GM18951 (cell line): ENCODE data around the gene KRTAP3-3.
"Not testable (repeated sequence)": the region's sequence is repeated elsewhere in the genome, so short reads cannot be mapped to it uniquely, and the experiment has no call there.

Experiments used
- POLR2A ChIP-seq: IDR thresholded peaks from 4 replicates; pipeline ENCODE4 v1.6.1; 2011; ENCODE audit warnings: mild to moderate bottlenecking; ENCODE audit not compliant: insufficient read length, insufficient read depth; ENCODE audit errors: extremely low read depth
- in situ Hi-C: fragments of 300-500 bp; cut with MboI; formaldehyde crosslinking; loops from one replicate; pipeline ENCODE4 v1.12.0; 2022; ENCODE audit warnings: low sequenced_read_pairs, mixed read lengths, inconsistent platforms; ENCODE audit not compliant: unreplicated experiment

KRTAP3-3 gene

DNA sequence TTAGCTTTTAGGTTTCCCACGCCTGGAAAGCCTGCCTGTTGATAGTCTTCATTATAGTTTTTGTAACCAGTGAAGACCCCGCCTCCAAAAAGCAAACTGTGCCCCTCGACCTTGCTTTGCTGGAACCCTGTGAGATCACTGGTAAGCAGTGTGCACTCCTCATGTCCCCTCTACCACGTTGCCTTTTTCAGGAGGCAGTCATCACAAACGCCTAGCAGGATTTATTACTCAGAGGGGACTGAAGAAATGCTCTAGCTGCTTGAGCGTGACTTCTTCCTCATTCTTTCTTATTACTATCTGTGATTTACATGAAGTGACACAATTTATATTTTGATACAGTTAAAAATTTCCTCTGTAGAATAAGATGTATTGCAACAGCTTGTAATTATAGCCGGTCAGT, 21.5 kb upstream of the KRTAP3-3 start:
- TF ChIP-seq POLR2A, result no peak
- in situ Hi-C loops, result no loop called here

GRCh38 chr17:41013606-41014005, 19.6 kb upstream of the KRTAP3-3 start:
- in situ Hi-C loops, result no loop called here
- TF ChIP-seq POLR2A, result no peak

DNA sequence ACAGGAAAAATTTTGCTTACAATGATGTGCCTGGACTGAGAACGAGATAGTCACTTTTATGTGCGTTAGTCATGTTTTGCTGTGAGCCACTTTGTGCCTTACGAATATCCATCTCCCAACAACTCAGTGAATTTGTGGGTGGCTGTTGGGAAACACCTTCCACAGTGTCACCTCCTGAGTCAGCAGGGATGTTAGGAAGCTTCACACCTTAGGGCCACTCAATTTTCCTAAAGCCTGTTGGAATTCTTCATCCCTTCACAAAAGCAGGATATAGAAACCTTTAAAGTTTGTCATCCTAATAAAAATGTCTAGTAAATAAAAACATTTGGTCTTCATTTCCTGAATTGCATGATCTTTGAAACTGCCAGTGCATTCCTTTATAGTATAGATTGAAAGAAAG, 19.2 kb upstream of the KRTAP3-3 start:
- in situ Hi-C loops, result no loop called here
- TF ChIP-seq POLR2A, result no peak

GRCh38 chr17:41012326-41013120, 18.6 kb upstream of the KRTAP3-3 start:
- in situ Hi-C loops, result no loop called here
- TF ChIP-seq POLR2A, result no peak

GRCh38 chr17:41010441-41010840, 16.5 kb upstream of the KRTAP3-3 start:
- TF ChIP-seq POLR2A, result no peak
- in situ Hi-C loops, result no loop called here

DNA sequence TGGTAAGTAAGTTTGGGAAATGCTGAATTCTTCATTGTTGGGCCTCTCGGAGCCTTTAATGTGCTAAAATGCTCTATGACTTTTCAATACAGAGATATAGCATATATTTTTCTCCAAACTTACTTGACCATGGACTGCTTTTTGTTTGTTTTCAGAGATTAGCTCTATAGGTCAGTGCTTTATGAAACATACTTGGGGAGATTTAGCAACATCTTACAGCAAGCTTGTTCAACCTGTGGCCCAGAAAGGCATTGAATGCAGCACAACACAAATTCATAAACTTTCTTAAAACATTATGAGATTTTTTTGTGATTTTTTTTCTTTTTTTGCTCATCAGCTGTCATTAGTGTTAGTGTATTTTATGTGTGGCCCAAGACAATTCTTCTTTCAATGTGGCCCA, 16.0 kb upstream of the KRTAP3-3 start:
- in situ Hi-C loops, result no loop called here
- TF ChIP-seq POLR2A, result no peak

GRCh38 chr17:41009301-41009760, 15.4 kb upstream of the KRTAP3-3 start:
- TF ChIP-seq POLR2A, result no peak
- in situ Hi-C loops, result no loop called here

- in situ Hi-C loops, result no loop called here
- TF ChIP-seq POLR2A, result no peak
Observed at GRCh38 chr17:41008811-41009210, 14.8 kb upstream of the KRTAP3-3 start, which contains the start of gene KRTAP3-1. Gene KRTAP3-1, minus strand, starts transcription at chr17:41009128. Its CDS starts 54 bp downstream, at chr17:41009074.

DNA sequence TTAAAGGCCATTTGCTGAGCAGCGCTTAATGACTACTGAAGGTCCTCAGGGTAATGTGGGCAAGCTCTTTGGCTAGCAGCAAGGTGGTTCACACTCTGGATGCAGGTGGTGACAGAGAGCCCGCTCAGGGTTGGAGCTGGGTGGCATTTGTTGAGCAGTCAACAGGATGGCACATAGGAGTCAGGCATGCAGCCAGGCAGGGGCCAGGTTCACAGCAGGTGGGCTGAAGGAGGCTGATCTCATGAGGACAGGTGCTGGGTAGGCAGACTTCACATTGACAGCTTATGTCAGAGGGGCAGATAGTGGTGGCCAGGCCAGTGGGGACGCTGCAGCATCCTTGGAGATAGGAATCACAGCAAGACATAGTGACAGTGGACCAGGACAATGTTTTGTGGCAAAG, 10.4 kb upstream of the KRTAP3-3 start:
- TF ChIP-seq POLR2A, result no peak
- in situ Hi-C loops, result no loop called here

- in situ Hi-C loops, result no loop called here
- no peak for TF ChIP-seq POLR2A
Observed at GRCh38 chr17:41003926-41004325, 10.0 kb upstream of the KRTAP3-3 start.

- TF ChIP-seq POLR2A, result no peak
- in situ Hi-C loops, result no loop called here
Observed at GRCh38 chr17:41002814-41003213, 8.8 kb upstream of the KRTAP3-3 start.

DNA sequence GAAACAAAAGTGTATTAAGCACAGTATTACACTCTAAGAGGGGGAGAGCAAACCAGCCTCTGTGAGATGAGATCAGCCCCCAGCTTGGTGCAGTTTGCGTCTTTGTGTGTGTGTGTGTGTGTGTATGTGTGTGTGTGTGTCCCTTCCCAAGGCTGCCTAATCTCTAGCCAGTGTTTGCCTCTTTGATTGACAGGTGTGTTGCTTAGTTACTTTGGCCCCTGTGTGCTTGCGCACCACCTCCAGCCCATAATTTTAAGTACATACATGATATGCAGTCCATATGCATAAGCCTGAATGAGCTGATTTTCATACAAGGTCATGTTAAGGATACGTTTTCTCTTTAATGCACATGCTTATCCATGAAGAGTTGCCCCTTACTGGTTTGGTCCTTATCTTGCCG, 7.8 kb upstream of the KRTAP3-3 start:
- no peak for TF ChIP-seq POLR2A
- in situ Hi-C loops, result no loop called here

DNA sequence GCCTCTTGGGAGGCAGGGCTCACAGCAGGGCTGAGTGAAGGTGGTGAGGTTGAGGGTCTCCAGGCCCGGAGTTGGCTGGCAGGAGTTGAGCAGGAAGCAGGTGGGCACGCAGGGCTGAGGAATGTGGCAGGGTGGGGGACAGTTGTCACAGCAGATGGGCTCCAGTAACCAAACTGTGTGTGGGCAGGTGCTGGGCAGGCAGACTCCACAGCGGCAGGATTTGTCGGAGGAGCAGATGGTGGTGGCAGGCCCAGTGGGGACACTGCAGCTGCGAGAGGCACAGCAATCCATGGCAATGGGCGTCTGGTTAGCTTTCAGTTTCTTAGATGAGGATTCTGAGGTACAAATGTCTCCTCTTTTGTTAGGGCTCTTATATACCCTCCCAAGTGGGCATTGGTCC, 5.6 kb upstream of the KRTAP3-3 start, which contains the start of gene KRTAP3-2:
Gene KRTAP3-2 (minus strand): TSS at position 344 of the 400 bp plus-strand sequence. CDS start 53 bp downstream, at position 291.
- in situ Hi-C loops, result not testable (repeated sequence)

GRCh38 chr17:40997361-40997760, 3.4 kb upstream of the KRTAP3-3 start:
- TF ChIP-seq POLR2A, result no peak
- in situ Hi-C loops, result no loop called here
